ENCODE data around the gene CLDND1. TPM values are rescaled to one million over a fixed set of nuclear protein-coding genes. Genes with fewer than 3 reads are reported as not detected.
"Not testable (repeated sequence)": the region's sequence is repeated elsewhere in the genome, so short reads cannot be mapped to it uniquely, and the experiment has no call there.

CLDND1 gene
- 279 and 288 TPM in 2 replicates for total RNA-seq

DNA sequence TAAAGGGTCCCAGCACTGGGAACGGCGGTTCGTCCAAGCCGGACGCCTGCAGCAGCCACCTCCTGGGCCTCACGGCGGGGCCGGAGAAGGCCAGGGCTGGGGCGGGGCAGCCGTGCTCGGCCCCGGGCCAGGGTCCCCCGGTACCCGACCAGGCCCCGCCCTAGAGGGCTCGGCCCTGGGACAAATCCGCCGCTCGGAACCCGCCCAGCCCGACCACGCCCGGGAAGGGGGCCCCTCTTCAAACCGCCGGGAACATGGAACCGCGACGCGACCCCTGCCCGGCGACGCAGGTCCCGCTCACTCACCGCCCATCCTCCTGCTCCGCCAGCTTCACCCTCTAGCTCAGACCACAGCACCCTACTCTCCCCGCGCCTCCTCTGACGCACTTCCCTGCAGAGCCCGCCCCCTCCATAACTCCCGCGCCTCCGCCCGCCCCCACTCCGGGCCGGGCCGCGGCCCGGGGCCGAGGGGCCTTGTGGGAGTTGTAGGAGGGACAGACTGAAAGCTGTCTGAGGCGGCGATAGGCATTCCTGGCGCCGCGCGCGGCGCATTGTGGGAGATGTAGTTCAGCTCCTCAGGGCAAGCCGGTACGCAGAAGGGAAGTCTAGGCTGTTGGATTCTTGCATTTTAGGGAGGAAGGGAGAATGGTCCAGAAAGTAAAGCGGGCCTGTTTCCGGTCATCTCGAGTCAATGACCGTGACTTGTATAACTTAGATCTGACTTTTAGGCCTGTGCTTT, at the start of gene CLDND1:
Gene CLDND1, minus strand, starts transcription at position 359 of the 738 bp plus-strand sequence. CDS start 1,478 bp downstream, outside the sequence.
- H3K36me3 Mint-ChIP-seq (ENCODE audit: low read depth) = peaks cover 58% of the 10 kb centered on the region
- peak within 1 kb of the TSS; percentile 93 for H3K27ac Mint-ChIP-seq
- H3K4me1 Mint-ChIP-seq = peaks cover 56% of the 10 kb centered on the region
- DNase-seq = peak; percentile 98
- H3K4me3 Mint-ChIP-seq = peak within 1 kb of the TSS; percentile 88
- intact Hi-C loops (cut with micrococcal nuclease) = loop anchor here (1.0 to 5.0 kb wide), 11 partner anchors 9 to 758 kb away; partner anchors contain the start of genes ARL6, CPOX, CRYBG3 and RIOX2
- no peaks in the 10 kb centered on the region for H3K27me3 Mint-ChIP-seq
- H3K9me3 Mint-ChIP-seq = no peaks in the 10 kb centered on the region

DNA sequence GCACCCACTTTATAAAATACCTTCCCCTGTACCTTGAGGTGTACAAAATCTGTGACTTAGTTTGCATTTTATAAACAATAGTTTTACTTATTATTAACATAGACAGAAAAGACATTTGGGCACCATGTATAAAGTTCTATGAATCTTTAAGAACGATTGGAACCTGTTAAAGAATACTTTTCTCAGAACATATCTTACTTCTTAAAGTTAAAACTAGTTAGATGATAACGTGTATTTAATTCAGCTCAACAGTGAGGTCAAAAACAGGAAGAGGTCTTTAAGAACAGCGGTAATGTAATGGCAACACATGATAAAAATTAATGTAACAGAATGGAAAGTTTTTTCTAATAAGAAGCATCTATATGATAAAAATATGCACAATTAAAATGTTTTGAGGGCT, 45.7 kb upstream of the CLDND1 start:
- peaks cover 66% of the 10 kb centered on the region for H3K4me1 Mint-ChIP-seq
- H3K27me3 Mint-ChIP-seq = no peaks in the 10 kb centered on the region
- H3K27ac Mint-ChIP-seq = no peak overlapping the region
- no peak overlapping the region for H3K4me3 Mint-ChIP-seq
- no peak for DNase-seq
- peaks cover 9% of the 10 kb centered on the region for H3K36me3 Mint-ChIP-seq (ENCODE audit: low read depth)
- intact Hi-C loops (cut with micrococcal nuclease) = no loop called here
- peaks cover 8% of the 10 kb centered on the region for H3K9me3 Mint-ChIP-seq

DNA sequence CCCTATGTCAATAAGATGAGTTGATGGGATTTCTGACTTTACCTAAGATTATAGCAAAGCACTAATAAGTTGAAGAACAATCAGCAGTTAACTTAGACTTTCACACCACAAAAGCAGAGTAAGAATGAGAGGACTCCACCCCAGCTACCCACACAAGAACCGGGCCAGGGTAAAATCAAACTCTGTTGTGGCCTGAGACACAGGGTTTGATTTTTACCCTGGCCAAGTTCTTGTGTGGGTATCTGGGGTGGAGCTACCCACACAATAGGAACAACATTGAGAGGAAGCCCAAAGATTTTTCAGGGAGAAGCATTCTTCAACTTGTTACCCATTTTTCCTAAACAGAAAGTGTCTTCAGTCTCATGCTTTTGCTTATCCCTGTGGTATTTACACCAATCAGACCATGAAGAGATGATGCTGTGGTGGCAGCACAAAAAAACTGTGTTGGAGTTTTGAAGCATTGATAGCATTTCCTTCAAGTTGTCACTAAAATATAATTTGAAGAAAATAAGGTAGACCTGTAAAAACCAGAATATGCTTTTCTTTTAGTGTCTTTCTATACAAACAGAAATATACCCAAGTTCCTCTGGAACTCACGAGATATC, 45.1 kb upstream of the CLDND1 start:
- Mint-ChIP-seq H3K4me3 (peak overlapping the region; percentile 48), H3K27ac (peak overlapping the region; percentile 56), H3K27me3 (no peaks in the 10 kb centered on the region), H3K36me3 (ENCODE audit: low read depth) (peaks cover 9% of the 10 kb centered on the region), H3K9me3 (peaks cover 8% of the 10 kb centered on the region), H3K4me1 (peaks cover 66% of the 10 kb centered on the region)
- peak; percentile 80 for DNase-seq
- intact Hi-C loops (cut with micrococcal nuclease) = loop anchor here (1.0 kb wide), 1 partner anchor 45 kb away; the partner anchor contains the start of gene CLDND1

DNA sequence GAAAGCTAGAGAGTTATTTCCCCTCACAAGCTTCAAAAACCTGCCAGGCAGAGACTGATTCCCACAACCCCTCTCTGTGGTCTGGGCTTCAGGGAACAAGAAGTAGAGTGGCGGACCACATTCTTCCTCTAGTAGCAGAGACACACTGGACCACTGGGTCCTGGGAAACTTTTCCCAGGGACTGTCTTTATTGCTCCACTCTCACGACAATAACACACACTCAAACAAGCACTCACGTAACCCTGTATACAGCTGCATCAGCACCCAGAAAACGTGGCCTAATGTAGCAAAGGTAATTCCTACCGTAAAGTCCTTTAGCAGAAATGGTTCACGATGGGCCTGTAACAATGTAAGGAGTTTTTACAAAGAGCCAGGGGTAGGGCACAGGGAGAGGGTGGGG, 43.1 kb upstream of the CLDND1 start:
- Mint-ChIP-seq H3K9me3 (peaks cover 8% of the 10 kb centered on the region), H3K27me3 (no peaks in the 10 kb centered on the region), H3K27ac (peak overlapping the region; percentile 21), H3K4me3 (no peak overlapping the region), H3K4me1 (peaks cover 64% of the 10 kb centered on the region), H3K36me3 (ENCODE audit: low read depth) (peaks cover 9% of the 10 kb centered on the region)
- intact Hi-C loops (cut with micrococcal nuclease) = loop anchor here (1.0 kb wide), 5 partner anchors 8 to 30 kb away; partner anchors contain the start of gene CPOX
- peak; percentile 59 for DNase-seq

DNA sequence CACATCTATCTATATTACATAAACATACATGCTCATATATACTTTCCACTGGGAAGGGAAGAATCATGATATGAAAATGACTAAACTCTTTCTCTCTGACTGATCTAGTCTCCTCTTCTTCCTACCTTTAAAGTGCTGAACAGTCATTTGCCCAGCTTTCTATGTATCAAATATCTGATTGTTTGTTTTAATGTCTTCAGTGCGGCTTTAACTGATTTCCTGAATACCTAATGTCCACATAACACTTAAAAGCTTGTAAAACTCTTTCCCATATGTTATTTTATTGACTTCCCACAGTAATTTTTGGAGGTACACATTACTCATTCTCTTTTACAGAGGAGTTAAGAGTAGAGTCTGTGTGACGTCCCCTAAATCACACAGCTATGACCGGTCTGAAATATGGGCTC, 42.5 kb upstream of the CLDND1 start:
- intact Hi-C loops (cut with micrococcal nuclease) = loop anchor here (1.0 kb wide), 5 partner anchors 8 to 29 kb away; partner anchors contain the start of gene CPOX
- Mint-ChIP-seq H3K36me3 (ENCODE audit: low read depth) (peaks cover 9% of the 10 kb centered on the region), H3K4me3 (peak overlapping the region; percentile 13), H3K9me3 (peaks cover 8% of the 10 kb centered on the region), H3K4me1 (peaks cover 67% of the 10 kb centered on the region), H3K27ac (peak overlapping the region; percentile 62), H3K27me3 (no peaks in the 10 kb centered on the region)
- DNase-seq = peak; percentile 45

DNA sequence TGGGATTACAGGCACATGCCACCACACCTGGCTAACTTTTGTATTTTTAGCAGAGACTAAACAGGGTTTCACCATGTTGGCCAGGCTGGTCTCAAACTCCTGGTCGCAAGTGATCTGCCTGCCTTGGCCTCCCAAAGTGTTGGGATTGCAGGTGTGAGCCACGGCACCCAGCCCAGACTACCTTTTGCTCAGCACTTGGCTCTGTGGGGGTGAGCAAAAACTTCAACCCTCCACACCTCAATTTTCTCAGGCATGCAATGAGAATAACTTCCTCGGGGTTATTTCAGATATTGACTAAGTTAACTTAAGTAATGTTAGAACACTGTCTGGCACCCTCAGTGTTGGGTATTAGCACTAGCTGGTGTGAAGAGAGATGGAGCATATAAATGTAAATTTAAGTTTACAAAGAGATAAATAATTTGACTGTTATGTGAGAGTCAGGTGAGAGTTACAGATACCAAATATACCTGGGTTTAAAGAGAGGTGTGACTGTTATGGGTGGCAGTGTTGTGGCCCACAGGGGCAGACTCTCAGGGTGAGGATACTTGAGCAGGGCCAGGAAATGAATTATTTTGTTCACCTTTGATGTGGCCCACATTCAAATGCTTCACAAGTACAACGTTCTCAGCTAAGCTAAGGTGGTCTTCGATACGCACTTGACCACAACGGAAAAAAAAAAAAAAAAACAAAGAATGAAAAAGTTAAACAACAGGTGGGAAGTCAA, 41.7 kb upstream of the CLDND1 start:
- Mint-ChIP-seq H3K27me3 (no peaks in the 10 kb centered on the region), H3K4me1 (peaks cover 66% of the 10 kb centered on the region), H3K9me3 (peaks cover 4% of the 10 kb centered on the region), H3K27ac (peak overlapping the region; percentile 64), H3K36me3 (ENCODE audit: low read depth) (peaks cover 6% of the 10 kb centered on the region), H3K4me3 (peak overlapping the region; percentile 58)
- intact Hi-C loops (cut with micrococcal nuclease) = loop anchor here (1.0 kb wide), 5 partner anchors 7 to 29 kb away; partner anchors contain the start of gene CPOX
- peak; percentile 76 for DNase-seq

DNA sequence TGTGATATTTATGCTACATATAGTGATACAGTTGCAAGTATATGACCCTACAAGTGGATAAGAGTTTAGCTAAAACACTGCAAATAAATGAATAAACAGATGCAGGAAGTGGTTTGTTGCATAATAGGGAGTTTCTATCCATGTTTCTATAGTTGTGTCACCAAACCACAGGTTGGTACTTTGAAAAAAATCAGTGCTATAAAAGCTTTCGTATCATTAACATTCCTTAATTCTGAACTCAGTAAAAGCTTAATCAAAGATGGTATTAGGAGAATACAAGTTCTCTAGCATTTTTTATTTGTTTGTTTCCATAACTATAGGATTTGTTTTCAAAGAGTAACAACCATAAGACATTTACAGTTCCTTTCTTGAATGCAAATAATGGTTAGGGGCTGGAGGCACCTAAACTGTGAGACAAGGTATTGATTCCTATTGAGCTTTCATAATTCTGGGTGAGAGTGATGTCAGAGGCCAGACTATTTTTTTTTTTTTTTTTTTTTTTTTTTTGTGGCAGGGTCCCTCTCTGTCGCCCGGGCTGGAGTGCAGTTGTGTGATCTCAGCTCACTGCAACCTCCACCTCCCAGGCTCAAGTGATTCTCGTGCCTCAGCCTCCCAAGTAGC, 41.1 kb upstream of the CLDND1 start:
- H3K9me3 Mint-ChIP-seq = no peaks in the 10 kb centered on the region
- peaks cover 3% of the 10 kb centered on the region for H3K36me3 Mint-ChIP-seq (ENCODE audit: low read depth)
- H3K4me1 Mint-ChIP-seq = peaks cover 68% of the 10 kb centered on the region
- peak overlapping the region; percentile 64 for H3K27ac Mint-ChIP-seq
- peak overlapping the region; percentile 66 for H3K4me3 Mint-ChIP-seq
- peak; percentile 67 for DNase-seq
- intact Hi-C loops (cut with micrococcal nuclease) = no loop called here
- no peaks in the 10 kb centered on the region for H3K27me3 Mint-ChIP-seq

DNA sequence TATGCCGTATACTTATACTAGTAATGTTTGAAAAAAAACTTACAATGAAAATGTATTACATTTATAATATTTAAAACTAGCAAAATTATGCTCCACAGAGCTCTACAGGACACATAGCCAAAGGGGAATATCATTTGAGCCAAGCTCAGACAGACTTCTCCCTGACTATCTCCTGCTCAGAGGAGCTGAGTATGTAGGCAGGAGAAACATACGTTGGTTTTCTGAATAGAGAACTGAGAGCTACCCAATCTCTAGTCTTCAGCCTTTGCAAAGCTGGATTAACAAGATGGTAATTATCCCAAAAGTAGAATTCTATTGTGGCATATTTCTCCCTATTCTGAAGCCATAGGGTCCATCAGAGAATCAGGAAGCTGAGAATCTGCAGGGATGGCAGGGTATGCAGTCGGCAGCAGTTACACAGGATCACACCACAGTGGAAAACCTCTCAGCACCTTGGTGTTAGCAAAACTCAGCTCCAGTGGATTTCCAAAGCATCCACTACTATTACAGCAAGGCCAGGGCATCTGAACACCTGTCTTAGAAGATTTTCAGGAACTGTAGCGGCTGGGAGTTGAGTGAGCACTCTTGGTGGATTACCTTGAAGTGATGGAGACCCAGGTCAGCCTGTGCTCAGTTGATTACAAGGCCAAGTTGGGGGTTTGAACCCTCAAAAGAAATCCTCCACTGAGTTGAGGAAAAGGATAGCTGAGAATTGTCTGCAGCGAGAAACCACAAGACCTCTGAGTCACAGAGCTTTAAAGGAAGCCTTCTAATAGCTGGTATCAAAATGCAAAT, 39.2 kb upstream of the CLDND1 start:
- Mint-ChIP-seq H3K4me1 (peaks cover 70% of the 10 kb centered on the region), H3K27me3 (no peaks in the 10 kb centered on the region), H3K9me3 (no peaks in the 10 kb centered on the region), H3K4me3 (peak overlapping the region; percentile 15), H3K27ac (no peak overlapping the region), H3K36me3 (ENCODE audit: low read depth) (peaks cover 3% of the 10 kb centered on the region)
- peak; percentile 77 for DNase-seq
- intact Hi-C loops (cut with micrococcal nuclease) = no loop called here

DNA sequence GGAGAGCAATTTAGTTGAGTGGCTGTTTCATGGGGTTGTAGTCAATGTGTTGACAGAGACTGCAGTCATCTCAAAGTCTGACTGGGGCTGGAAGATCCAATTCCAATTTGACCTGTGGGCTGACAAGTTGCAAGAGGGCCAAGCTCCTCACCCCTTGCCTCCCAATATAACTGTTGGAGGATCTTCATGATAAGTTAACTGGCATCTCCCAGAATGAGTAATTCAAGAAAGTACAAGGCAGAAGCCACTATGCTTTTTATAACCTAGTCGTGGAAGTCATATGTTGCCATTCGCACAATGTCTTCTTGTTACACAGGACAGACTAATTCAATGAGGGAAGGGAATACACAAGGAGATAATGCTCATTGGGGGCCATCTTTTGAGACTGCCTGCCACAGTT, 38.2 kb upstream of the CLDND1 start:
- Mint-ChIP-seq H3K9me3 (no peaks in the 10 kb centered on the region), H3K4me3 (peak overlapping the region; percentile 17), H3K36me3 (ENCODE audit: low read depth) (peaks cover under 1% of the 10 kb centered on the region), H3K4me1 (peaks cover 70% of the 10 kb centered on the region), H3K27me3 (no peaks in the 10 kb centered on the region), H3K27ac (peak overlapping the region; percentile 52)
- DNase-seq = peak; percentile 59
- intact Hi-C loops (cut with micrococcal nuclease) = no loop called here

DNA sequence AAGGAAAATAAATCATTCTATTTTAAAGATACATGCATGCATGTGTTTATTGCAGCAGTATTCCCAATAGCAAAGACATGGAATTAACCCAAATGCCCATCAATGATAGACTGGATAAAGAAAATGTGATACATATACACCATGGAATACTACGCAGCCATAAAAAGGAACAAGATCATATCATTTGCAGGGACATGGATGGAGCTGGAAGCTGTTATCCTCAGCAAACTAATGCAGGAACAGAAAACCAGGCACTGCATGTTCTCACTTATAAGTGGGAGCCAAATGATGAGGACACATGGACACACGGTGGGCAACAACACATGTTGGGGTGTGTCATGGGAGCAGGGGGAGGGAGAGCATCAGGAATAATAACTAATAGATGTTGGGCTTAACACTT, 37.1 kb upstream of the CLDND1 start:
- not testable (repeated sequence) for H3K27ac Mint-ChIP-seq; H3K36me3 Mint-ChIP-seq (ENCODE audit: low read depth); H3K4me3 Mint-ChIP-seq; H3K9me3 Mint-ChIP-seq; H3K27me3 Mint-ChIP-seq
- intact Hi-C loops (cut with micrococcal nuclease) = loop anchor here (5.0 kb wide), 1 partner anchor 577 kb away; no protein-coding TSS in a partner anchor
- DNase-seq = peak; percentile 45
- H3K4me1 Mint-ChIP-seq = peaks cover 71% of the 10 kb centered on the region

DNA sequence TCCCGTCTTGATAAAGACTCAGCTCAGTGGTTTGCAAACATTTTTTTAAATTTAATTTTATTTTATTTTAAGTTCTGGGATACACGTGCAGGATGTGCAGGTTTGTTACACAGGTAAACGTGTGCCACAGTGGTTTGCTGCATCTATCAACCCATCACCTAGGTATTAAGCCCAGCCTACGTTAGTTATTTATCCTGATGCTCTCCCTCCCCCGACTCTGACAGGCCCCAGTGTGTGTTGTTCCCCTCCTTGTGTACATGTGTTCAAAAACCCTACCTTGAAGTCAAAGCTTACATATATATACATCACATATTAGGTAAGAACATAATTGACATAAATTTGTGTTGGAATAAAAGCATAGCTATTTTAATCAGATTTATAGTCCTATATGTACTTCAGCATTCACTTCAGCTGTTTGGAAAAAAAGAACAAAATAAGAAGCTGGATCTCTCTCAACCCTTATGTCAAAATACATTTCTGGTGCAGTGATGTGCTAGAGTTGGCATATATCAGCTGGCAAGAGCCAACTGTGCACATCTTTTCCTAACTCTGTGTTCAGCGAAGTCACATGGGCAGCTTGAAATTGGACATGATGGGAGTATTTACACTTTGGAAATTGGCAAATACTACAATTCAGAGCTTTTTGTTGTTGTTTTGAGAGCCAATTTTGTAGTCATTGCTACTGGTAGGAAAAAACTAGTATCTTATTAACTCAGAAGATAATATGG, 35.6 kb upstream of the CLDND1 start:
- peak overlapping the region; percentile 47 for H3K4me3 Mint-ChIP-seq
- H3K27ac Mint-ChIP-seq = peak overlapping the region; percentile 68
- peak; percentile 56 for DNase-seq
- intact Hi-C loops (cut with micrococcal nuclease) = loop anchor here (5.0 kb wide), 1 partner anchor 576 kb away; no protein-coding TSS in a partner anchor
- H3K27me3 Mint-ChIP-seq = no peaks in the 10 kb centered on the region
- peaks cover 66% of the 10 kb centered on the region for H3K4me1 Mint-ChIP-seq
- peaks cover 6% of the 10 kb centered on the region for H3K36me3 Mint-ChIP-seq (ENCODE audit: low read depth)
- H3K9me3 Mint-ChIP-seq = peaks cover 3% of the 10 kb centered on the region

DNA sequence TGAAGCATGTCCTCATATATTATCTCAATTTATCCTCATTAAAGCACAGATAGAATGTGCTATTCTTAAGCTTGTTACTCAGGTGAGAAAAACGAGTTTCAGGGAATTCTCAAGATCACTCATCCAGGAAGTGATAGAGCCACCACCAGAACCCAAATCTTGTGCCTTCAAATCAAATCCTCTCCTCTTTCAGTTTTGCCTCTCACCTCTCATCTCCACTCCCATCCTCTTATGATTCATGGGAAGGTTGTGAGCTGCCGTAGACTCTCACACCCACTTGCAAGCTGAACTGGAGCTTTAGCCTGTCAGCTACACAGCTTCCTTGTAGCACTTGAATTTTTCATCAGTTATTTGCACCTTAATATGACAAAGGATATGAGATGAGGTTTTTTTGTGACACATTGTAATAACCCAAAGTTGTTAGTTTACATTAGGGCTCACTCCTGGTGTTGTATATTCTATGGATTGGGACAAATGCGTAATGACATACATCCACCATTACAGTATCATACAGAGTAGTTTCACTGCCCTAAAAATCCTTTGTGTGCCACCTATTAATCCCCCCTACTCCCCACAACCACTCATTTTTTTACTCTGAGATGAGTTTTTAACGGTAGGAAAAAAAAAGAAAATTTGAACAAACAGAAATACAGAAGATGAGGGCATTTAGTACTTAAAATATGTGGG, 34.8 kb upstream of the CLDND1 start:
- peaks cover 8% of the 10 kb centered on the region for H3K36me3 Mint-ChIP-seq (ENCODE audit: low read depth)
- DNase-seq = peak; percentile 87
- peak overlapping the region; percentile 93 for H3K27ac Mint-ChIP-seq
- peak overlapping the region; percentile 80 for H3K4me3 Mint-ChIP-seq
- no peaks in the 10 kb centered on the region for H3K27me3 Mint-ChIP-seq
- peaks cover 70% of the 10 kb centered on the region for H3K4me1 Mint-ChIP-seq
- peaks cover 3% of the 10 kb centered on the region for H3K9me3 Mint-ChIP-seq
- intact Hi-C loops (cut with micrococcal nuclease) = loop anchor here (1.0 to 5.0 kb wide), 4 partner anchors 8 to 685 kb away; no protein-coding TSS in a partner anchor
